WTC11 (cell line): ENCODE data around the gene HDAC9. TPM values are rescaled to one million over a fixed set of nuclear protein-coding genes. Genes with fewer than 3 reads are reported as not detected.

Experiments used
- ATAC-seq: fragments of 200-7000 bp; cut with Tn5 transposase; 2 replicates; pipeline ENCODE4 v1.10.0; 2021; ENCODE audit warnings: mild to moderate bottlenecking, moderate library complexity
- CTCF ChIA-PET: fragments of 300-600 bp; sonication (Branson Sonifier 250); formaldehyde crosslinking; loops from one replicate; lab custom pipeline; 2021; ENCODE audit warnings: antibody characterized with exemption; lab: Charles Lee
- POLR2A ChIA-PET: fragments of 350-600 bp; sonication (Branson Sonifier 250); formaldehyde crosslinking; loops from one replicate; lab custom pipeline; 2021; ENCODE audit warnings: antibody characterized with exemption; lab: Charles Lee
- DNase-seq: peaks from one replicate; pipeline ENCODE4 v3.0.0; 2021; ENCODE audit warnings: low spot score
- H3K27ac Mint-ChIP-seq: 2 replicates; pipeline ENCODE4 v1.8.0; 2021; ENCODE audit warnings: mixed read lengths
- H3K27me3 Mint-ChIP-seq: 2 replicates; pipeline ENCODE4 v1.8.0; 2021; ENCODE audit warnings: low read depth, mild to moderate bottlenecking, moderate library complexity, mixed read lengths
- H3K36me3 Mint-ChIP-seq: 2 replicates; pipeline ENCODE4 v1.8.0; 2021; ENCODE audit warnings: mixed read lengths
- H3K4me1 Mint-ChIP-seq: 2 replicates; pipeline ENCODE4 v1.8.0; 2022; ENCODE audit warnings: mixed read lengths
- H3K4me3 Mint-ChIP-seq: 2 replicates; pipeline ENCODE4 v1.8.0; 2021; ENCODE audit warnings: mild to moderate bottlenecking, moderate library complexity, mixed read lengths
- H3K9me3 Mint-ChIP-seq: 2 replicates; pipeline ENCODE4 v1.8.0; 2021; ENCODE audit warnings: mixed read lengths
- CREB1 ChIP-seq: sonication (generic); formaldehyde crosslinking; IDR thresholded peaks from 2 replicates; pipeline ENCODE4 v1.8.0; 2023; ENCODE audit warnings: mild to moderate bottlenecking, missing genetic modification reagents
- ELF4 ChIP-seq: sonication (generic); formaldehyde crosslinking; IDR thresholded peaks from 2 replicates; pipeline ENCODE4 v1.8.1; 2022; ENCODE audit warnings: low read depth, mild to moderate bottlenecking, moderate library complexity, missing genetic modification reagents
- ESRRA ChIP-seq: sonication (generic); formaldehyde crosslinking; IDR thresholded peaks from 2 replicates; pipeline ENCODE4 v1.8.1; 2022; ENCODE audit warnings: mild to moderate bottlenecking, missing genetic modification reagents, borderline replicate concordance
- FOXK1 ChIP-seq: sonication (generic); formaldehyde crosslinking; IDR thresholded peaks from 2 replicates; pipeline ENCODE4 v1.8.0; 2022; ENCODE audit warnings: mild to moderate bottlenecking, moderate library complexity, missing genetic modification reagents
- GABPB1 ChIP-seq: sonication (generic); formaldehyde crosslinking; IDR thresholded peaks from 2 replicates; pipeline ENCODE4 v1.8.1; 2023; ENCODE audit warnings: mild to moderate bottlenecking, missing genetic modification reagents
- IRF2 ChIP-seq: sonication (generic); formaldehyde crosslinking; IDR thresholded peaks from 2 replicates; pipeline ENCODE4 v1.8.0; 2022; ENCODE audit warnings: low read depth, missing genetic modification reagents, borderline replicate concordance
- JAZF1 ChIP-seq: fragments of 250-450 bp; sonication (Bioruptor Pico); IDR thresholded peaks from 2 replicates; pipeline ENCODE4 v1.9.0; 2021; ENCODE audit warnings: moderate library complexity, mild to moderate bottlenecking, inconsistent platforms
- NR1H2 ChIP-seq: sonication (generic); formaldehyde crosslinking; IDR thresholded peaks from 2 replicates; pipeline ENCODE4 v1.9.0; 2021; ENCODE audit warnings: mild to moderate bottlenecking, moderate library complexity, missing genetic modification reagents
- RELA ChIP-seq: sonication (generic); formaldehyde crosslinking; IDR thresholded peaks from 2 replicates; pipeline ENCODE4 v1.8.1; 2022; ENCODE audit warnings: missing genetic modification reagents, mild to moderate bottlenecking, borderline replicate concordance
- SMAD4 ChIP-seq: sonication (generic); formaldehyde crosslinking; IDR thresholded peaks from 2 replicates; pipeline ENCODE4 v1.8.0; 2022; ENCODE audit warnings: mild to moderate bottlenecking, missing genetic modification reagents
- SOX15 ChIP-seq: fragments of 250-450 bp; sonication (Bioruptor Pico); IDR thresholded peaks from 2 replicates; pipeline ENCODE4 v1.9.0; 2021; ENCODE audit warnings: mild to moderate bottlenecking
- TEAD4 ChIP-seq: sonication (generic); formaldehyde crosslinking; IDR thresholded peaks from 2 replicates; pipeline ENCODE4 v1.8.0; 2022; ENCODE audit warnings: mild to moderate bottlenecking, missing genetic modification reagents
- ZBTB21 ChIP-seq: sonication (generic); formaldehyde crosslinking; IDR thresholded peaks from 2 replicates; pipeline ENCODE4 v1.8.1; 2023; ENCODE audit warnings: mild to moderate bottlenecking, missing genetic modification reagents, borderline replicate concordance
- ZNF232 ChIP-seq: sonication (generic); formaldehyde crosslinking; IDR thresholded peaks from 2 replicates; pipeline ENCODE4 v1.8.0; 2022; ENCODE audit warnings: mild to moderate bottlenecking, missing genetic modification reagents
- ZNF263 ChIP-seq: sonication (generic); formaldehyde crosslinking; IDR thresholded peaks from 2 replicates; pipeline ENCODE4 v1.8.1; 2022; ENCODE audit warnings: low read depth, mild to moderate bottlenecking, moderate library complexity, missing genetic modification reagents
- ZNF423 ChIP-seq: fragments of 250-450 bp; sonication (Bioruptor Pico); IDR thresholded peaks from 2 replicates; pipeline ENCODE4 v2.1.2; 2022; ENCODE audit warnings: mild to moderate bottlenecking, moderate library complexity
- ZNF671 ChIP-seq: fragments of 250-450 bp; sonication (Bioruptor Pico); IDR thresholded peaks from 2 replicates; pipeline ENCODE4 v1.8.0; 2021; ENCODE audit warnings: mild to moderate bottlenecking
- total RNA-seq: library from RNA; stranded (reverse); gene quantifications from 3 replicates; pipeline ENCODE4 v1.2.3, GENCODE V29; 2021
- TF ChIP-seq, protein P1 (sequence below): sonication (generic); formaldehyde crosslinking; IDR thresholded peaks from 2 replicates; pipeline ENCODE4 v1.8.0; 2023; ENCODE audit warnings: missing genetic modification reagents
- TF ChIP-seq, protein P2 (sequence below): sonication (generic); formaldehyde crosslinking; conservative IDR thresholded peaks from 2 replicates; pipeline ENCODE4 v1.8.1; 2022; ENCODE audit warnings: mild to moderate bottlenecking, missing genetic modification reagents
- TF ChIP-seq, protein P3 (sequence below): sonication (generic); formaldehyde crosslinking; IDR thresholded peaks from 2 replicates; pipeline ENCODE4 v1.8.1; 2022; ENCODE audit warnings: low read depth, missing genetic modification reagents, borderline replicate concordance
- TF ChIP-seq, protein P4 (sequence below): sonication (generic); formaldehyde crosslinking; IDR thresholded peaks from 2 replicates; pipeline ENCODE4 v1.8.1; 2022; ENCODE audit warnings: low read depth, mild to moderate bottlenecking, moderate library complexity, missing genetic modification reagents, borderline replicate concordance
- TF ChIP-seq, protein P5 (sequence below): sonication (generic); formaldehyde crosslinking; conservative IDR thresholded peaks from 2 replicates; pipeline ENCODE4 v1.8.1; 2023; ENCODE audit warnings: mild to moderate bottlenecking, low read depth, missing genetic modification reagents, moderate library complexity

HDAC9 gene
- total RNA-seq, 1 experiment from 2014 or later, result 18.8 TPM

DNA sequence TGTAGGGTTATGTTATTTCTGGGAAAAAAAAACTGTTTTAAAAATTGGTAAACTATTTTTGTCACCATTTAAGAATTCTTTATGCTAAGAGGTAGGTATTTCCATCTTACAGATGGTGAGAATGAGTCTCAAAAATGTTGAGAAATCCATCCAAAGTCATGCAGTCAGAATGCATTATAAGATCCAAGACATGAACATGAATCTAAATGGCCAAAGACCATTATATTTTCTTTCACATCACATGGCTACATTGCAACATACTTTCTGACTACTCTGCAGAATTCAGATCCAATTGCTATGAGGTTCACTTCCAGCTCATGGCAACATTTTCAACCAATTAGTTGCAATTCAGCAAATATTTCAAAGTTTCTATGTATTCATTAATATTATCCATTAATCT lies 440.7 kb downstream of the HDAC9 start:
- no peaks in the 10 kb centered on the region for H3K27me3 Mint-ChIP-seq
- TF ChIP-seq ELF4 (CRISPR knock-in tag), result no peak
- no peak for TF ChIP-seq JAZF1
- TF ChIP-seq RELA (CRISPR knock-in tag), result no peak
- TF ChIP-seq, protein P1, sequence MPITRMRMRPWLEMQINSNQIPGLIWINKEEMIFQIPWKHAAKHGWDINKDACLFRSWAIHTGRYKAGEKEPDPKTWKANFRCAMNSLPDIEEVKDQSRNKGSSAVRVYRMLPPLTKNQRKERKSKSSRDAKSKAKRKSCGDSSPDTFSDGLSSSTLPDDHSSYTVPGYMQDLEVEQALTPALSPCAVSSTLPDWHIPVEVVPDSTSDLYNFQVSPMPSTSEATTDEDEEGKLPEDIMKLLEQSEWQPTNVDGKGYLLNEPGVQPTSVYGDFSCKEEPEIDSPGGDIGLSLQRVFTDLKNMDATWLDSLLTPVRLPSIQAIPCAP (CRISPR knock-in tag), result no peak
- TF ChIP-seq CREB1 (CRISPR knock-in tag), result no peak
- ATAC-seq (no peak), DNase-seq (no peak)
- H3K9me3 Mint-ChIP-seq, result no peaks in the 10 kb centered on the region
- ChIA-PET POLR2A (no interaction called here), CTCF (no interaction called here)
- peaks cover 23% of the 10 kb centered on the region for H3K4me1 Mint-ChIP-seq
- no peak overlapping the region for H3K4me3 Mint-ChIP-seq
- no peaks in the 10 kb centered on the region for H3K36me3 Mint-ChIP-seq
- H3K27ac Mint-ChIP-seq, result no peak overlapping the region

DNA sequence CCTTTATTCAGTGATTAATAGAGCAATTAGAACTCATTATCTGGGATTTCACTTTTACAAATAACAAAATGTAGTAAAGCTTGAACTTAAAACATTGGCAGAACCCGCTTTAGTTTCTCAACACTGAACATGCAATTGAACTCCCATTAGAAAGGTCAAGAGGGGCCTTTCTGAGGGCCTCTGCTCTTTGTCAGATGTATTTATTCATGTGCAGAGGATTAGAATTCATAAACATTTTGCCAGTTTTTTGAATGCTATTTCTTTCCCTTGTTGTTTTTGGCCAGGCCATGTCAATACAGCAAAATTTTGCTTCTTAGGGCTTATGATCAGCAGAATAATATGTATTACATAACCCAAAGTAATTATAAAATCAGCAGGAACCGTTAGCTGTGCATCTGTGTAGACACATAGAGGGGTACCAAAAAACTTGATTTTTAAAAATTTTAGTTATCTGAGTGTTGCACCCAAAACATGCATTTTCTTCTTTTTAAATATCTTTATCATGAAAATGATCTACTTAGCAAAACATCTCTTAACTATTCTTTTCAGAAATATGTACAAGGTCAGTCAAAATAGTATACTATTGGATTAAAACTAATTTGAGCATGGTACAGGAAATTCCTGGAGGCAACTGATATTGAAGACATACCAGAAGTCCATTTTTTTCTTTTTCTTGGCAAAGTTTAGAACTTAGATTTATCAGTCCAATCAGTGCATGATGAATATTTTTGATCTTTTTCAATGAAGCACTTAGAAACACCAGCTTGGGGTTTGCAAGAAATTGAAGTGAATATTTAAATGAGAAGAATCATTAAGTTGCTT lies 444.4 kb downstream of the HDAC9 start:
- H3K4me3 Mint-ChIP-seq, result no peak overlapping the region; the same call in 1 of the 2 replicates
- DNase-seq (no peak), ATAC-seq (no peak)
- ChIA-PET CTCF (interaction anchor here (0.7 to 1.4 kb wide), 2 partner anchors 11 to 587 kb away, joined by 3 to 4 read pairs; no protein-coding TSS in a partner anchor), POLR2A (no interaction called here)
- H3K9me3 Mint-ChIP-seq, result no peaks in the 10 kb centered on the region
- H3K27ac Mint-ChIP-seq, result no peak overlapping the region
- TF ChIP-seq ZNF263, result no peak
- no peak for TF ChIP-seq ZNF671
- peaks cover 38% of the 10 kb centered on the region for H3K4me1 Mint-ChIP-seq
- no peaks in the 10 kb centered on the region for H3K27me3 Mint-ChIP-seq
- no peaks in the 10 kb centered on the region for H3K36me3 Mint-ChIP-seq

DNA sequence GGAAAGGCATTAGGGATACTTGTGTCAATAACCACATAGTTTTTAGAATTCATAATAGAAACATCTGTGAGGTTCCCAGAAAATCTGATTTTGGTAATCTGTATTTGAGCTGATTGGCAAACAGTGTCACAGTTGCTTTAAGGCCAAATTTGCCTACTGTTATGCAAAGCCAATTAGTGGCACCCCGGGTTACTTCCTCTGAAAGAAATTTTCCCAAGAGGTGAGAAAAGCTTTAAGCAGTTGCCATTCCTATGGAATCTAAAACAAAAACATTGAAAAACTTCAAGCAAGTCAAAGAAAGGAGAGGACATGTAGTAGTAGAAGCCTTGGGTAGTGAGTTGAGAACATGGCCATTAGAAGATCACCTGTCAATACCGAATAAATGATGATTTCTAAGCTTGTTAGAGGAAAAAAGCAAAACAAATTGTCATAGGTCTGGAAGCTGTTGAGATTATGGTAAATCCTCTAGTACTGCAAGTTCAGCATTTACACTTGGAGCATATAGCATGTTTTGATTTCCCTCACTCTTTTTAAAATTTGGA lies 445.1 kb downstream of the HDAC9 start:
- no peaks in the 10 kb centered on the region for H3K36me3 Mint-ChIP-seq
- no peak for TF ChIP-seq SOX15 (CRISPR knock-in tag)
- no peak for TF ChIP-seq ZNF232 (CRISPR knock-in tag)
- TF ChIP-seq NR1H2 (CRISPR knock-in tag), result no peak
- TF ChIP-seq SMAD4 (CRISPR knock-in tag), result no peak
- TF ChIP-seq, protein P2, sequence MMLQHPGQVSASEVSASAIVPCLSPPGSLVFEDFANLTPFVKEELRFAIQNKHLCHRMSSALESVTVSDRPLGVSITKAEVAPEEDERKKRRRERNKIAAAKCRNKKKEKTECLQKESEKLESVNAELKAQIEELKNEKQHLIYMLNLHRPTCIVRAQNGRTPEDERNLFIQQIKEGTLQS, result no peak
- no peak for TF ChIP-seq ZNF423 (CRISPR knock-in tag)
- TF ChIP-seq FOXK1 (CRISPR knock-in tag), result no peak
- TF ChIP-seq ZBTB21 (CRISPR knock-in tag), result no peak
- TF ChIP-seq, protein P3, sequence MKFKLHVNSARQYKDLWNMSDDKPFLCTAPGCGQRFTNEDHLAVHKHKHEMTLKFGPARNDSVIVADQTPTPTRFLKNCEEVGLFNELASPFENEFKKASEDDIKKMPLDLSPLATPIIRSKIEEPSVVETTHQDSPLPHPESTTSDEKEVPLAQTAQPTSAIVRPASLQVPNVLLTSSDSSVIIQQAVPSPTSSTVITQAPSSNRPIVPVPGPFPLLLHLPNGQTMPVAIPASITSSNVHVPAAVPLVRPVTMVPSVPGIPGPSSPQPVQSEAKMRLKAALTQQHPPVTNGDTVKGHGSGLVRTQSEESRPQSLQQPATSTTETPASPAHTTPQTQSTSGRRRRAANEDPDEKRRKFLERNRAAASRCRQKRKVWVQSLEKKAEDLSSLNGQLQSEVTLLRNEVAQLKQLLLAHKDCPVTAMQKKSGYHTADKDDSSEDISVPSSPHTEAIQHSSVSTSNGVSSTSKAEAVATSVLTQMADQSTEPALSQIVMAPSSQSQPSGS (CRISPR knock-in tag), result no peak
- no peak for TF ChIP-seq IRF2 (CRISPR knock-in tag)
- TF ChIP-seq, all 79 proteins: peak for 0
- peak; percentile 85 for ATAC-seq
- H3K9me3 Mint-ChIP-seq, result no peaks in the 10 kb centered on the region
- ChIA-PET CTCF (interaction anchor here (0.7 to 1.4 kb wide), 2 partner anchors 10 to 588 kb away, joined by 3 to 4 read pairs; no protein-coding TSS in a partner anchor), POLR2A (no interaction called here)
- peak overlapping the region; percentile 44; the same call in 1 of the 2 replicates for H3K4me3 Mint-ChIP-seq
- no peaks in the 10 kb centered on the region for H3K27me3 Mint-ChIP-seq
- peaks cover 38% of the 10 kb centered on the region for H3K4me1 Mint-ChIP-seq
- DNase-seq, result peak; percentile 11
- peak overlapping the region; percentile 77 for H3K27ac Mint-ChIP-seq

DNA sequence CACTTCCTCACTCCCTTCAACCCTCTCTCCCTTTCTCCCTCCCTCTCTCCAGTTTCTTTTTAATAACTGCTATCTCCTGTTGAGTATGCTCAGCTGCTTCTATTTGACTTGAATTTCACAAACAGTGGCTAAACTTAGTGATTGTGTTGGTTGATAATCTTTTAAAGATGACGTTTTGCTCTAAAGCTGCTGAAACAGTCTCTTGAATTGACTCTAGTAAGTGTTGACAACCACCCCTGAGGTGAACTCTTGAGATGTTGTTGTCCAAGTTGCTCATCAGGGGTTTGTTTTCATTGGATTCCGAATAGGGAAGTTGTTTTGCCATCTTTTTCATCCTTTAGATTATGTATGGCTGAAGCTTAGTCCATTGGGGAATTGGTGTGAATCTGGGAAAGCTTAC lies 445.7 kb downstream of the HDAC9 start:
- Mint-ChIP-seq H3K4me1 (peaks cover 38% of the 10 kb centered on the region), H3K27me3 (no peaks in the 10 kb centered on the region), H3K36me3 (no peaks in the 10 kb centered on the region), H3K4me3 (peak overlapping the region; percentile 44), H3K27ac (peak overlapping the region; percentile 83), H3K9me3 (no peaks in the 10 kb centered on the region)
- ChIA-PET POLR2A (no interaction called here), CTCF (interaction anchor here (1.4 kb wide), 1 partner anchor 588 kb away, joined by 4 read pairs; no protein-coding TSS in a partner anchor)
- DNase-seq (no peak), ATAC-seq (peak; percentile 30; the same call in 1 of the 2 replicates)
- TF ChIP-seq ESRRA (CRISPR knock-in tag), result no peak
- no peak for TF ChIP-seq TEAD4
- TF ChIP-seq, protein P4, sequence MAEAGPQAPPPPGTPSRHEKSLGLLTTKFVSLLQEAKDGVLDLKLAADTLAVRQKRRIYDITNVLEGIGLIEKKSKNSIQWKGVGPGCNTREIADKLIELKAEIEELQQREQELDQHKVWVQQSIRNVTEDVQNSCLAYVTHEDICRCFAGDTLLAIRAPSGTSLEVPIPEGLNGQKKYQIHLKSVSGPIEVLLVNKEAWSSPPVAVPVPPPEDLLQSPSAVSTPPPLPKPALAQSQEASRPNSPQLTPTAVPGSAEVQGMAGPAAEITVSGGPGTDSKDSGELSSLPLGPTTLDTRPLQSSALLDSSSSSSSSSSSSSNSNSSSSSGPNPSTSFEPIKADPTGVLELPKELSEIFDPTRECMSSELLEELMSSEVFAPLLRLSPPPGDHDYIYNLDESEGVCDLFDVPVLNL (CRISPR knock-in tag), result no peak
- TF ChIP-seq, protein P5, sequence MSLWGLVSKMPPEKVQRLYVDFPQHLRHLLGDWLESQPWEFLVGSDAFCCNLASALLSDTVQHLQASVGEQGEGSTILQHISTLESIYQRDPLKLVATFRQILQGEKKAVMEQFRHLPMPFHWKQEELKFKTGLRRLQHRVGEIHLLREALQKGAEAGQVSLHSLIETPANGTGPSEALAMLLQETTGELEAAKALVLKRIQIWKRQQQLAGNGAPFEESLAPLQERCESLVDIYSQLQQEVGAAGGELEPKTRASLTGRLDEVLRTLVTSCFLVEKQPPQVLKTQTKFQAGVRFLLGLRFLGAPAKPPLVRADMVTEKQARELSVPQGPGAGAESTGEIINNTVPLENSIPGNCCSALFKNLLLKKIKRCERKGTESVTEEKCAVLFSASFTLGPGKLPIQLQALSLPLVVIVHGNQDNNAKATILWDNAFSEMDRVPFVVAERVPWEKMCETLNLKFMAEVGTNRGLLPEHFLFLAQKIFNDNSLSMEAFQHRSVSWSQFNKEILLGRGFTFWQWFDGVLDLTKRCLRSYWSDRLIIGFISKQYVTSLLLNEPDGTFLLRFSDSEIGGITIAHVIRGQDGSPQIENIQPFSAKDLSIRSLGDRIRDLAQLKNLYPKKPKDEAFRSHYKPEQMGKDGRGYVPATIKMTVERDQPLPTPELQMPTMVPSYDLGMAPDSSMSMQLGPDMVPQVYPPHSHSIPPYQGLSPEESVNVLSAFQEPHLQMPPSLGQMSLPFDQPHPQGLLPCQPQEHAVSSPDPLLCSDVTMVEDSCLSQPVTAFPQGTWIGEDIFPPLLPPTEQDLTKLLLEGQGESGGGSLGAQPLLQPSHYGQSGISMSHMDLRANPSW (CRISPR knock-in tag), result no peak
- TF ChIP-seq GABPB1 (CRISPR knock-in tag), result no peak
